Activated T-cell treated with anti-CD3 and anti-CD28 coated beads, Interleukin-2, amount 50 U/mL, for 48 hours (primary cell): ENCODE measurements around the gene C19orf81.

Experiments used
- DNase-seq, 2 experiments: peaks; one replicate each; pipeline ENCODE4 v3.0.0-alpha.2; 2020

C19orf81 gene

DNA sequence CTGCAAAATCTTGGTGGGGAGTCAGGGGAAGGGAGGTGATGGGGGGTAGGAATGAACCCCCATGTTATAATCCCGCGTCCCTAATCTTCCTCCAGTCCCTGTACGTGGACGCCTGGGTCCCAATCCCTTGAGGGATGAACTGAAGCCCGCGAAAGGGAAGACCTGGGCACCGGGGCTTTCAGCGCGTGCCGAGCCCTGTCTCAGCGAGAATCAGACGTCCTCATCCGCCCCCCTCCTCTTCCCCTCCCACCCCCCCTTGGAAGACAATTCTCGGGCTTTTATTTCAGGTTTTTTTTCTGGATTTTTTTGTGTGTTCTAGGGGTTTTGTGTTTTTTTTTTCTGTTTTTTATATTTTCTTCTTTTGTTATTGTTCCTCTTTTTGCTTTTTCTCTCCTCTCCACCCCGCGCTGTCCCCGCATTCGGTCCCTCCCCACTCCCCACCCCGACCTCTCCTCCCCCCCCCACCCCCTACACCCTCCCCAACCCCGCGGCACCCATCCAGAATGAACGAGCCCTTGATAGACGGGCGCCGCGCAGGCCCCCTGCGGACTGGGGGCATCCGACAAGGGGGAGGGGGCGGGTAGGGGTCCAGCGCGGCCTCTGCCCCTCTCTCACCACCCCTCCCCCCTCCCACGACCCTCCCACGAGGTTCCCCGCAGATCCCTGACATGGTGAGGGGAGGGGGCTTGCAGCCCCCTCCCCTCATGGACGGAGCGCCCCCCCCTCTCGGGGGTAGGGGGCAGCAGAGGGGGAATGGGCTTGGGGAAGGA lies 10.3 kb downstream of the C19orf81 start:
- DNase-seq, result no peak

DNA sequence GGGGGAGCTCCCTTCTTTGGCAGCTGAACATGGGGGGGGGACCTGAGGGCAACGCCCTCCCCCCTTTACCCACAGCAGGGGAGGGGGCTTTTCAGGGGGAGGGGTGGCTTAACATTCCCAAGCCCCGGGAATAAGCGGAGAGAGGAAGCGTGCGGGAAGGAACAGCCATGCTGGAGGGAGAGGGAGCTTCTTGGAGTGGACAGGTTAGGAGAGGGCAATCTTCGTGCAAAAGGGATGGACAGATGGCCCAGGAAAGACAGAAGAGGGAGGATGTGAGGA lies 10.8 kb downstream of the C19orf81 start:
- DNase-seq, result no peak

DNA sequence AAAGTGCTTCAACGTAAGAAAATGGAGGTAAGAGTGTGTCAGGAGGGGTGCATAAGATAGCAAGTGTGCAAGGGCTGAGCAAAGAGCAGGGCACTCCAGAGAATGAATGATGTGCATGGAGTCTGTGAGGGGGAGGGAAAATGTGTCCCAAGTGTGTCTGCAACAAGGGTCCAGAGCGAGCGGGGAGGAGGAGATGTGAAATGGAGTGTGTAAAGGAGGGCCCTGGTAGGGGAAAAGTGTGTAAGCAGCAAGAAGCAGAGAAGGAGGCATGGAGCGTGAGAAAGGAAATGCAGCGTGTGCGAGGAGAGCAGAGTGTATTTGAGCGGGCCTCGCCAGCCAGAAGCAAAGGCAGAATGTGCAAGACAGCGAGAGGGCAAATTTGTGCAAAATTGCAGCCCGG lies 11.8 kb downstream of the C19orf81 start:
- no peak for DNase-seq

DNA sequence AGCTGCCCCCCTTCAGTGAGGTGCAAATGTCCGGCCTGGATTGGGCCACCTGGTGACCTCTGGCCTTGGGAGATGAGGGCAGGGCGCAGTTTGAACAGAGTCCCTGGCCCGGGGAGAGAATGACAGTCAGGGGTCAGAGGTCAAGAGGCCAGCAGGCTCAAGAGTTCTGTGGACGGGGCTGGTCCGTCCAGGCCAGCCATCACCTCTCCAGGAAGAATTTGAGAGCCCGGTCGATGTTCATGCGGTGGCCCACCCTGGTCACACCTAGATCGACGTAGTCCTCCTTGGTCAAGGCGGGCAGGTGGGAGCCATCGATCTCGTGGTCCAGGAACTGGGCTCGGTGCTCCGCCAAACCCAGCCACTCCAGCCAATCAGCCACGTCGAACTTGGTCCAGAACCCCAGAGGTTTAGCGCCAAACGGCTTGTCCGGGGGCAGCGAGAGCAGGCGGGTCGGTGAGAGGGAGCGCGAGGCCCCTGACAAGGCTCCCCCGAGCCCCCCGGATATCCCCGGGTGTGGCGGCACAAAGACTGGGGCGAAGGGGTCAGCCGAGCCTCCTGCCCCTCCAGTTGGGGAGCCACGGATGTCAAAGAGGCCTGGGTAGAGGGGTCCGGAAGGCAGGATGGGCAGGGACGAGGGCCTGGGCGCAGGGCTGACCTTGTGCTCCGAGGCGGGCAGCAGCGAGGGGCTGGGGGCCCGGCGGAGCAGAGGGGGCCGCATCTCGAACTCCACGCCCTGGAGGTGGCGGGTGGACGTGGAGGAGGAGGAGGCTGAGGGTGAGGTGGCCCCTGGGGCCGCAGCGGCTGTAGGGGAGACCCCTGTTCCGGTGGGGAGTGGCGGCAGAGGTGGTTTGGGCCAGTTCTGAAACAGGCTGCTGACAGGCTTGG lies 12.8 kb downstream of the C19orf81 start:
- no peak for DNase-seq

DNA sequence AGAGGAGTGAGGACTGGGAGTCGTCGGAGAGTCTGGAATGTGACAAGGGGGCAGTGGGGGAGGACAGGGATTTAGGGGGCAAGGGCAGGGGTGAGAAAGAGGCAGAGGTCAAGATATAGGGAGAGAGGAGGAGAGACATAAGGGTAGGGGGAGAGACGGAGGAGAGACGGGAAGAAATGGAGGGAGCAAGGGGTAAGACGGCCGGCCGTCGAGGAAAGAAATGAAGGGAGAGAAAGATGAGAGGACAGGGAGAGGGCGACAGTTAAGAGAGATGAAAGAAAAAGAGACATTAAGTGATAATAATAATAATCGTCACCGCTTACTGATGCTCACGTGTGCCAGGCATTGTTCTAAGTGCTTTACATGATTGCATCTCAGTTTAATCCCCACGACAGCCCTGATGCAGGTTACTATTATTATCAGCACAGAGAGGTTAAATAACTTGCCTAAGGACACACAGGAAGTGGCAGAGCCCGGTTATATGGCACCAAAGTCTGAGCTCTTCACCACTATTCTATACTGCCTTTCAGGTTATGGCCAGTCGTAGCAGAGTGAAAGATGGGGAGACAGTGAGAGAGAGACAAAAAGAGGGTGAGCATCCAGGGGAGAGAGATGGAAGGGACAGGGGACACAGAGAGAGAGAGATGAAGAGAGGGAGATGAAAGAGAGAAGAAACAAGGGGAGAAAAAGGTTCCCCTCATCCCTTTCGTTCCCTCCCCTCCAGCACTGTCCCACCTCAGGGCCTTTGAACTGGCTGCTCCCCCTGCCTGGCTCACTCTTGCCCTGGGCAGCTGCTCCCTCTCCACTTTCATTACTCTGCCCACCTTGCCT lies 13.6 kb downstream of the C19orf81 start:
- DNase-seq, result no peak

DNA sequence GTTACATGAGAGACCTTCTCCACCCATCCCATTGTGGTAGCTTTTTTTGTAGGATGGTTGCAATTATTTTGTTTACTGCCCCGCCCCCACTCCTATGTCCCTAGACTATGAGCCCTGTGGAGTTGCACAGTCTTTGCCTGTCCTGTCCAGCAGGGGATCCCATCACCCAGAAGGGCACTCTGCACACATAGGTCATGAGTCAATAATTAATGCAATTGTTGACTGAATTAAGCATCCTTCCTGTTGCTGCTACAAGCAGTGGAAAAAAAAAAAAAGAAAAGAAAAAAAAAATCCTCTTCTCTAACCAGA lies 14.2 kb downstream of the C19orf81 start:
- DNase-seq, result no peak

DNA sequence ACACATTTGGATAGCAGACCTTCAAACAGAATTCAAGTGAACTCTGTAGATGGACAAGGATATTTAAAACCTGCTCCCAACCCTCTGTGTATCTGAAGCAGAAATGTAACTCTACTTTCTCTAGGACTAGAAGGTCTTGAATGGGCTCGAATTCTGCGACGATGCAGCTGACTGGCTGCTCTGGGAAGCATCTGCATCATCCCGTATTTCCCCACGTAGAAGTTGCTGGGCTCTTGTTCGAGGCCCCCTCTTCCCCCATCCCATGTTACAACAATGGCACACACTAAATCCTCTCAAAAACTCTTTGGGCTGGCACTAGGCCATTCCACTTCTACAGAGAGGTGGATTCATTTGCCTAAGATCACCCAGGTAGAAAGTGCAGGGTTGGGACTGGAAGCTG lies 15.0 kb downstream of the C19orf81 start:
- no peak for DNase-seq

DNA sequence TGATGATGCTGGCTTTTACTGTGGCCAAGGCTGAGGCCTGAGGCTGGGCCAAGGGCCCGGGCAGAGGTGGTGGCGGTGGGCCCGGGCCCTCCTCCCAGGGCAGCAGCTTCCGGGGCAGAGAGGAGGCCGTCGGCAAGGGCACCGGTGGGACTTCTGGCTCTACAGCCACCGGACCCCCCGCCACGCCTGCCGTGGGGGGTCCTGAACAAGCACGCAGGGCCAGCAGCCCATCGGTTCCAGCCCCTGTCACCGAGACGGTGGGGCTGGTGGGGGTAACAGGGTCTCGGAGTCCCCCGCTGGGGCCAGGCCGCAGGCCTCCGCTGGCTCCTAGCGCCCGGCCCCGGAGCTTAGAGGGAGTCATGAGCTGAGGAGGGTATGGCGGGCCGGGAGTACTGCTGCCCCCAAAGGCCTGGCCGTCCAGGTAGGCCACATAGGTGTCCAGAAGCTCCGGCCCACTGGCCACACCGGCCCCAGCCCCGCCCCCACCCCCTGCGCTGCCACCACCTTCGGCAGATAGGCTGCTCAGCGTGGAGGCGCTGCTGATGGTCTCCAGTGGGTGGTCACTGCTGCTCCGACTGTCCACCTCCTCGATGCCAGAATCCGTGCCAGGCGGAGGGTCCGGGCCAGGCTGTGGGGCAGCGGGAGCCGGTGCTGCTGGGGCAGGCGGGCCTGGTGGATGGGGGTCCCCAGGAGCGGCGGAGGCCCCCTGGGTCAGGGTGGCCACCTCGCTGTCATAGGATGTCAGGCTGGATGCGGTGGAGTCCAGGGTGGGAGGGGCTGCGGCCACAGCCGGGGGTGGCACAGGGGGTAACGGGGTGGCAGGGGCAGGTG lies 17.3 kb downstream of the C19orf81 start:
- no peak for DNase-seq

DNA sequence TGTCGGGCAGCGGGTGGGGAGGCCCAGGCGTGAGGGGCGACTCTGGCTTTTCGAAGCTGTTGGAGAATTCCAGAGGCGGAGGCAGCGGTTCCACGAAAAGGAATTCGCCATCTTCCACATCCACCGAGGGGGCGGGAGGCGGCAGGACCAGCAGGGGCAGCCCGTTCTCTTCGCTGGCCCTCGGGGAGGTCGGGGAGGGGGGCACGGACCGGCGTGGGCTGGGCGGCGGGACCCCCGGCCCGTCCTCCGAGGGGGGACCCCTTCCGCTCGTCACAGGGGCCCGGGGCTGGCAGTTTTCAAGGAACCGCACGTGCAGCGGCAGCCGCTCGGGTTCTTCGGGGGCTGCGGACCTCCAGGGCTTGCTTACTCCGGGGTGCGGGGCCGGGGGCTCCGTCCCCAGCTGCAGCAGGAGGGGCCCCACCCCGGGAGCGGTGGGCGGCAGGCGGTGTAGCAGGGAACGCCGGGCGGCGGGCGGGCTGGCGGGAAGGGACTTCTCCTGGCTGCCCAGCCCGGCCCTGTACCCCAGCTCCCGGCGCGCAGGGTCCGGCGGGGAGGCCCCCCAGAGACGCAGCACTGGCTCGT lies 18.0 kb downstream of the C19orf81 start:
- DNase-seq, result no peak

DNA sequence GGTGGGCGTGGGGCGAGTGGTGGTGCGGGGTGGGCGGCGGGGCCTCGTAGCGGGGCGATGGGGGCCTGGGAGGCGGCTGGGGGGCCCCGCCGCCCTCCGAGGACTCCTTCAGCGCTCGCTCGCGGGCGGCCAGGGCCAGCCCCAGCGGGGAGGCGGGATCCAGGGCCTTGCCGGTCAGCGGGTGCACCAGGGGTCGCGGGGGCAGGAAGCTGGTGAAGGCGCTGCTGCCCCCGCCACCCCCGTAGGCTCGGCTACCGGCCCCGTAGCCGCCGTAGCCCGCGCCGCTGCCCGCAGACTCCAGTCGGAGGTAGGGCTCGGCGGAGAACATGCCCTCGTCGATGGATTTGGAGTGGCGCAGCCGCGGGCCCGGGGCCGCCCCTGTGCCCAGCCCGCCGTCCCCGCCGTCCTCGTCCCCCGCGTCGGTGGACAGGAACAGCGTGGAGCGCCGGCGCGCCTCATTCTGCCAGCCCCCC lies 18.6 kb downstream of the C19orf81 start:
- DNase-seq, result no peak

DNA sequence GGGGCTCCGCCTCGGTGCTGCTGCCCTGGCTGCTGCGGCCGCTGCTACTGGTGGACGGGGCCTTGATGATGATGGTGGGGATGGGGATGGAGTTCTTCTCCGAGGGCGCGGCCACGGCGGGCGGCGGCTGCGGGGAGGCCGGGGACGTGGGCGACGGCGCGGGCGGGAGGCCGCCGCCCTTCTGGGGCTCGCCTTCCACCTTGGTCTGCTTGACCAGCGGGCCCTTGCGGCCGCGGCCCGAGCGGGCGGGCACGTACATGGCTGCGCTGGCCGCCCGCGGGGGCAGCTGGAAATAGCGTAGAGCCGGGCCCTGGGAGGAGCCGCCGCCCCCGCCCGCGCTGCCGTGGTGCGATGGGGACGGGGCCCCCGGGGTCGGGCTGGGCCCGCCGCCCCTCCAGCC lies 19.2 kb downstream of the C19orf81 start:
- no peak for DNase-seq

DNA sequence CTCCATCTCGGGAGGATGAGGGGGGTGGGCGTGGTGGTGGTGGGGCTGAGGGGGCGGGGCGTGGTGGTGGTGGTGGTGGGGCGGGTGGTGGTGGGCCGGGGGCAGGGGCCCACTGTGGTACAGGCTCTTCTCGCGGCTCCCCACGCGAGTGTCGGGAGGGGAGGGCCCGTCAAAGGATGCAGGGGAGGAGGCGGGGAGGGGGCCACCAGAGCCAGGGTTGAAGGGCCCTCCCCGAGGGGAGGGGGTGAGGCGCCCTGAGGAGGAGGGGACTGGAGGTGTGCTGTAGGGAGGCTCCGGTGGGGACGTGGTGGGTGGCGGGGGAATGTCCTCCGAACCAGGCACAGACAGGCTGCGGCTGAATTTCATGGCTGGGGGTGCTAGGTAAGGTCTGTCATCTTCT lies 19.6 kb downstream of the C19orf81 start:
- no peak for DNase-seq

DNA sequence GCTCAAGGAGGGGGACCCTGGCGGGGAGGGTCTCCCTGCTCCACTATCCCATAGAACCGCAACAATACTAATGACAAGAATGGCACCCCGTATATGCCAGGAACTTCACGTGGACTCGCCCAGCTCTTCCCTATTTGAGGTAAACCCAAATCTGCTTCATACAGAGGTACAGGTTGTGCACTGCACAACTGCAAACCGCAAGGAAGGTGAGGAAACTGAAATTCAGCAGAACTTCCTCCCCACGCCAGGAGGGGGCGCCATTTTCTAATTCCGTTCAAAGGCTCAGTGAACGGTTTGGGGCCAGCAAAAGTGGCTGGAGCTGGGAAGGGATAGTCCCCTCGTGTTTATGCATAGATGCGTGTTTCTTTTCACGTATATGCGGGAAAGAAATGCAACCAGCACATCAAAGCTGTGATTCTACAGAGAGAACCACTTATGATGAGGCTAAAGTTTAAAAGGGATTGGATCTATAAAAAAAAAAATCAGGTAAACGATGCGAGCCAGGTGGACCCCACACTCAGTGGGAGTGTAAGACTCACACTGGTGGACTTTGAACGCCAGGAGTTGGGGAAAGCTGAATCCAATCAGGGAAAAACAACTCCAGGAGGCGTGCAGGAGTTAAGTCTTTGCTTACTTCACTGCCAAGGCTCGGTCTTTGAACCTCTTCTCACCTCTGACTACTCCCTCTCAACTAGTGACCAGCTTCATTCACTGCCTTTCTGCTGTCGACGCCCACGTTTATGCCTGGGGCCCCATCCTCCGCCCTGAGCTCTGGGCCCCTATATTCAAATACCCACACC lies 20.3 kb downstream of the C19orf81 start:
- DNase-seq, result peak; percentile 69

DNA sequence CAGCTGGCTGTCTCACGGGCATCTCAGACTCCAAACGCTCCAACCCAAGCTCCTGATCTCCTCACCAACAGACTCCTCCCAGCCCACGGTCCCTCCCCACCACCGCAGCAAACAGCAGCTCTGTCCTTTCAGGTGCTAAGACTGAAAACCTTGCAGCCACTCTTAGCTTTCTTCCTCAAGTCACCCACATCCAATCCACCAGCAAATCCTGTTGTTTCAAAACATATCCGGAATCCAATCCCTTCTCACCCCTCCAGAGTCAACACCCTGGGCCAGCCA lies 20.8 kb downstream of the C19orf81 start:
- no peak for DNase-seq

DNA sequence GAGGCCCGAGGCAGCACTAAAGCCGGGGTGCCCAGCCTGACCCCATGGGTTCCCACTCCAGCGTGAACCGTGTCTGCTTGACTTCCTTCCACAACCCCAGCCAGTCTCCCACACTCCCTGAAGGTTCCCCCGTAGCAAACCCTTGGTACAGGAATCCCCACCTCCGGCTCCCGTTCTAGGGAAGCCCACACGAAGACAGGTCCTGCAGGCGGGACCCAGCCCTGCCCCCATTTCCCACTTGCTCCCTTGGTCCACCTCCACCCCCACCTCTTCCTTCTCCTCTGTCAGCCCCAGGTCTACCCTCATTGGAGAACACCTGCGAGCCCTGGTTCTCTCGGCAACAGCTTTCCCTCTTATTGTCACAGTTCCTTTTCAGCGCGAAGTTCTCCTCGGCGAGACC lies 23.9 kb downstream of the C19orf81 start:
- DNase-seq, result no peak

DNA sequence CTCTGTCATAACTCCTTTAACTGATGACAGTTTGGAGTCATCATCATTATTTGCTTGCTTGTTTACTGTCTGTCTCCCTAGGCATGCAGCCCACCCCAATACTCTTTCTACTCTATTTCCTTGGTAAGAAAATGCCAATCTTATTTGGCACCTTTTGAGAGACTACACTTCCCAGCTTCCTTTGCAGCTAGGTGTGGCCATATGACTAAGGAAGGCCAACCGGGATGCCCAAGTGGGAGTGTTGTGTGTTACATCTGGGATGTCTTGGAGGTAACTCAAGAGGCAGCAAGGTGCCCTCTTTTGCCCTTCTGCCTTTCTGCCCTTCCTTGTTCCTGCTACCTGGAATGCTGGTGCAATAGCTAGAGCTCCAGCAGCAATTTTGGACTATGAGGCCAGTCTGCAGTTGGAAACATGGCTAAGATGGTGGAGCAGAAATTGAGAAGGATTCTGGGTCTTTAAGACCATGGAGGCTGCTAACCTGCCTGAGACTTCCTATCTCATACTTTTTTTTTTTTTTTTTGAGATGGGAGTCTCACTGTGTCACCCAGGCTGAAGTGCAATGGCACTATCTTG lies 27.5 kb downstream of the C19orf81 start:
- DNase-seq, result no peak

DNA sequence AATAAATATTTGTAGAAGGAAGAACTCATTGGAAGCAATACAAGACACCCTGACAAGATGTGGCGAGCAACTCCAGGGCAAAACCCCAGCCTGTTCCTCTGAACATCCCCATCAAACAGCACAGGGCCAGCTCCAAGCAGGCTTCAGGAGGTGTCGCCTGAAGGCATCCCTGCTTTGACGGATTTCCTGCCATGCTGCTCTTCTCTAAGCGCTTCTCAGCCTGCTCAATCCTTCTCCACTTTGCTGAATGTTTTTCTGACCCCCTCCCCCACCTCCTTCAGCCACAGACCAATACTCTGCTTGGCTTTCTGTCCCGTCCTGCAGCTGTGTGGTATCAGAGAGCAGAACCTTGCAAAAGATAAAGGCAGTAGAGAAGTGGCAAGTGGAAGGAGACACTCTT lies 28.4 kb downstream of the C19orf81 start:
- no peak for DNase-seq

DNA sequence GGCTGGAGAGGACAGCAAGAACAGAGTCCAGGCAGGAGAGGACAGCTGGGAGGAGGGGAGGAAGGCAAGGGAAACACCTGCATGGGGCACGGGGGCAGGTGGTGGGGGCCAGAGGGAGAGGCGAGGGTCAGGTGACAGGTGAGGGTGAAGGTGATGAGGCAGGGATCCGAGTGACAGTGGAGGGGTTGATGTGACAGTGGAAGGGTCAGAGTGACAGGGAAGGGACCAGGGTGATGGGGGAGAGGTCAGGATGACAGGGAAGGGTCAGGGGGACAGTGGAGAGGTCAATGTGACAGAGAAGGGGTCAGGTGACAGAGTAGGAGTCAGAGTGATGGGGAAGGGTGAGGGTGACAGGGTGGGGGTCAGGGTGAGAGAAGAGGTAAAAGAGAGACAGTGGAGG lies 29.1 kb downstream of the C19orf81 start:
- no peak for DNase-seq

DNA sequence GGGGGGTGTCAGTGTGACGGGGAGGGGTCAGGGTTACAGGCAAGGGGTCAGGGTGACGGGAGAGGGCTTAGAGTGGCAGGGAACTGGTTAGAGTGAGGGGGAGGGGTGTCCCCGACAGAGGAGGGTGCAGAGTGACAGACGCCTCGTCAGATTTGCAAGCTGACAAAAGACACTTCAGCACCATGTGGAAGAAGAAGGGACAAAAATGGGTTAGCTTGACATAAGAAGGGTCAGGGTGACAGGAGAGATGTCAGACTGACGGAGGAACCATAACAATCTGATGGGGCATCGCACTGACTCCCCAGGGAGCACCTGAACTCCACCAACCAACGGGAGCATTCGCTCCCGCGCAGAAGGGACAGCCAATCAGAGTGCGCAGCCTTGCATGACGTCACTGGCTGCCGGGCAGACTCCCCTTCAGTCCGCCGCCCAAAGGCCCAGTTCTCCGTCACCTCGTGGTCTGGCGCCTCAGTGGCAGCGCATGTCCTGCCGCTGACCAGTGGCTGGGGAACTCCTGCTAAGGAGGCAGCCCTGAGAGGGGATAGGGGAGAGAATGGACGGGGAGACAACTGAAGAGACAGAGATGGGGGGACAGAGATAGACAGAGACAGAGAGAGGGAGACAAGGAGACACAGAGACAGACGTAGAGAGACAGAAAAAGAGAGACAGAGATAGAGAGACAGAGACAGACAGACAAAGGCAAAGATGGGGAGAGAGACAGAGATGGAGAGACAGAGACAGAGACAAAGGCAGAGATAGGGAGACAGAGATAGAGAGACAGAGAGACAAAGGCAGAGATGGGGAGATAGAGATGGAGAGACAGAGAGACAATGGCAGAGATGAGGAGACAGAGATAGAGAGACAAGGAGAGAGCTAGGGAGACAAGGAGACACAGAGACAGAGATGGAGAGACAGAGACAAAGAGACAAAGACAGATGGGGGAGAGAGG lies 30.2 kb downstream of the C19orf81 start:
- DNase-seq, result peak; percentile 90 to 92
